ENCODE results near the gene ZNF774. TPM values are rescaled to one million over a fixed set of nuclear protein-coding genes. Genes with fewer than 3 reads are reported as not detected.
"Not testable (repeated sequence)": the region's sequence is repeated elsewhere in the genome, so short reads cannot be mapped to it uniquely, and the experiment has no call there.

ZNF774 gene
- total RNA-seq (2021): 1.5 and 5.4 TPM in 2 replicates
- percentile 39 among the genes with signal in this experiment for Bru-seq, nascent RNA
- BruChase-seq, experiment 1, labeled RNA remaining after a 2-hour chase: percentile 48 among the genes with signal in this experiment
- BruChase-seq, experiment 2, labeled RNA remaining after a 6-hour chase: percentile 57 among the genes with signal in this experiment
- long read RNA-seq, partial matches to known transcripts: 0 of 2 reads
- long read RNA-seq, other reads (novel, unspliced or antisense): 0 of 2 reads

- TF ChIP-seq CTCF (conservative IDR thresholded peaks at IDR 0.05; ENCODE audit: low read depth, low read length): no peak
- TF ChIP-seq EZH2 (IDR thresholded peaks at IDR 0.05; ENCODE audit: borderline replicate concordance, low read depth, low read length, poor library complexity, severe bottlenecking): no peak
- H3K27ac ChIP-seq (ENCODE audit: low read depth, low read length, poor library complexity, severe bottlenecking): no peak within 1 kb of the TSS
- CTCF ChIA-PET: interaction anchor here (0.6 kb wide), 1 partner anchor 33 kb away, joined by 5 read pairs; no protein-coding TSS in a partner anchor
Measured at GRCh38 chr15:90352107-90352893, at the start of gene ZNF774. Gene ZNF774 (plus strand): TSS chr15:90352284. CDS start chr15:90354661, 2,377 bp downstream.

GRCh38 chr15:90305355-90305754, 46.7 kb upstream of the ZNF774 start:
- POLR2A ChIA-PET (ENCODE audit: low non-redundant PET): interaction anchor here (0.7 kb wide), 1 partner anchor 21 kb away, joined by 4 read pairs; no protein-coding TSS in a partner anchor
- H3K4me3 ChIP-seq (ENCODE audit: low read depth, low read length, poor library complexity, severe bottlenecking); H3K36me3 ChIP-seq (ENCODE audit: insufficient read depth, low read length, poor library complexity, severe bottlenecking); H3K27me3 ChIP-seq (replicated peaks; ENCODE audit: insufficient read depth, low read depth, low read length, poor library complexity); BruUV-seq (replicated peaks); H3K4me1 ChIP-seq (ENCODE audit: insufficient read depth, low read length, poor library complexity, severe bottlenecking); H3K9me3 ChIP-seq (ENCODE audit: low read depth, low read length, poor library complexity, severe bottlenecking); CTCF ChIA-PET; intact Hi-C loops (cut with micrococcal nuclease; ENCODE audit: unreplicated experiment); H3K27ac ChIP-seq (ENCODE audit: low read depth, low read length, poor library complexity, severe bottlenecking); DNase-seq (ENCODE audit: low spot score): not testable (repeated sequence)

More at GRCh38 chr15:90352107-90352893, at the start of gene ZNF774:
- Histone ChIP-seq H3K4me3 (ENCODE audit: low read depth, low read length, poor library complexity, severe bottlenecking) (peak within 1 kb of the TSS; percentile 62), H3K9me3 (ENCODE audit: low read depth, low read length, poor library complexity, severe bottlenecking) (no peaks in the 10 kb centered on the region), H3K36me3 (ENCODE audit: insufficient read depth, low read length, poor library complexity, severe bottlenecking) (no peaks in the 10 kb centered on the region), H3K4me1 (ENCODE audit: insufficient read depth, low read length, poor library complexity, severe bottlenecking) (no peaks in the 10 kb centered on the region), H3K27me3 (replicated peaks; ENCODE audit: insufficient read depth, low read depth, low read length, poor library complexity) (no peaks in the 10 kb centered on the region)
- POLR2A ChIA-PET (ENCODE audit: low non-redundant PET): no interaction called here
- intact Hi-C loops (cut with micrococcal nuclease; ENCODE audit: unreplicated experiment): no loop called here
- peak; percentile 96 for DNase-seq (ENCODE audit: low spot score)
- BruUV-seq (replicated peaks): no TSS peak

GRCh38 chr15:90305932-90306331, 46.2 kb upstream of the ZNF774 start:
- no peak for DNase-seq (ENCODE audit: low spot score)
- Histone ChIP-seq H3K4me3 (ENCODE audit: low read depth, low read length, poor library complexity, severe bottlenecking) (no peak overlapping the region), H3K27ac (ENCODE audit: low read depth, low read length, poor library complexity, severe bottlenecking) (no peak overlapping the region), H3K4me1 (ENCODE audit: insufficient read depth, low read length, poor library complexity, severe bottlenecking) (peaks cover 7% of the 10 kb centered on the region), H3K36me3 (ENCODE audit: insufficient read depth, low read length, poor library complexity, severe bottlenecking) (no peaks in the 10 kb centered on the region), H3K27me3 (replicated peaks; ENCODE audit: insufficient read depth, low read depth, low read length, poor library complexity) (no peaks in the 10 kb centered on the region), H3K9me3 (ENCODE audit: low read depth, low read length, poor library complexity, severe bottlenecking) (no peaks in the 10 kb centered on the region)
- no peak for TF ChIP-seq EZH2 (IDR thresholded peaks at IDR 0.05; ENCODE audit: borderline replicate concordance, low read depth, low read length, poor library complexity, severe bottlenecking)
- no peak for TF ChIP-seq CTCF (conservative IDR thresholded peaks at IDR 0.05; ENCODE audit: low read depth, low read length)
- no TSS peak for BruUV-seq (replicated peaks)
- intact Hi-C loops (cut with micrococcal nuclease; ENCODE audit: unreplicated experiment): no loop called here
- ChIA-PET CTCF (no interaction called here), POLR2A (ENCODE audit: low non-redundant PET) (interaction anchor here (0.6 kb wide), 1 partner anchor 627 kb away, joined by 3 read pairs; no protein-coding TSS in a partner anchor)

All from A673 (cell line).